ENCODE measurements around the gene ANKRD18B. TPM values are rescaled to one million over a fixed set of nuclear protein-coding genes. Genes with fewer than 3 reads are reported as not detected.
"Not testable (repeated sequence)": the region's sequence is repeated elsewhere in the genome, so short reads cannot be mapped to it uniquely, and the experiment has no call there.

The ANKRD18B gene
- total RNA-seq, 1 experiment from 2014 or later = 2.2 TPM

GRCh38 chr9:33480106-33480505 is 43.9 kb upstream of the ANKRD18B start:
- POLR2A ChIA-PET = no interaction called here
- no peaks in the 10 kb centered on the region for H3K36me3 ChIP-seq (ENCODE audit: control insufficient read depth, insufficient read depth, low read length)
- no peaks in the 10 kb centered on the region for H3K9me3 ChIP-seq
- Mint-ChIP-seq H3K36me3 (ENCODE audit: insufficient read depth, unreplicated experiment) (no peaks in the 10 kb centered on the region), H3K4me1 (ENCODE audit: low read depth, unreplicated experiment) (no peaks in the 10 kb centered on the region), H3K4me3 (ENCODE audit: unreplicated experiment) (no peak overlapping the region), H3K27ac (ENCODE audit: unreplicated experiment) (no peak overlapping the region), H3K27me3 (ENCODE audit: insufficient read depth, unreplicated experiment) (no peaks in the 10 kb centered on the region), H3K9me3 (ENCODE audit: unreplicated experiment) (no peaks in the 10 kb centered on the region)
- DNase-seq = no peak
- no peaks in the 10 kb centered on the region for H3K27me3 ChIP-seq (replicated peaks; ENCODE audit: control insufficient read depth, insufficient read depth, low read length)
- peaks cover 3% of the 10 kb centered on the region; the same call in 1 of the 2 replicates for H3K4me1 ChIP-seq
- no peak for TF ChIP-seq CTCF (IDR thresholded peaks at IDR 0.05; ENCODE audit: insufficient read depth in 1 of 2, low read depth in 1 of 2, low read length in 1 of 2, severe bottlenecking in 1 of 2, unreplicated experiment in 1 of 2)
- H3K4me3 ChIP-seq (ENCODE audit: low read depth, low read length) = no peak overlapping the region
- CTCF ChIA-PET = interaction anchor here (0.9 kb wide), 1 partner anchor 27 kb away, joined by 4 read pairs; no protein-coding TSS in a partner anchor
- intact Hi-C loops (cut with micrococcal nuclease; ENCODE audit: unreplicated experiment) = no loop called here
- BruUV-seq (replicated peaks) = no TSS peak

- Mint-ChIP-seq H3K4me3 (ENCODE audit: unreplicated experiment) (no peak overlapping the region), H3K36me3 (ENCODE audit: insufficient read depth, unreplicated experiment) (no peaks in the 10 kb centered on the region), H3K4me1 (ENCODE audit: low read depth, unreplicated experiment) (no peaks in the 10 kb centered on the region), H3K9me3 (ENCODE audit: unreplicated experiment) (no peaks in the 10 kb centered on the region), H3K27ac (ENCODE audit: unreplicated experiment) (no peak overlapping the region), H3K27me3 (ENCODE audit: insufficient read depth, unreplicated experiment) (no peaks in the 10 kb centered on the region)
- POLR2A ChIA-PET = no interaction called here
- Histone ChIP-seq H3K4me1 (peaks cover 3% of the 10 kb centered on the region; the same call in 1 of the 2 replicates), H3K4me3 (ENCODE audit: low read depth, low read length) (no peak overlapping the region), H3K27me3 (replicated peaks; ENCODE audit: control insufficient read depth, insufficient read depth, low read length) (no peaks in the 10 kb centered on the region), H3K9me3 (no peaks in the 10 kb centered on the region), H3K36me3 (ENCODE audit: control insufficient read depth, insufficient read depth, low read length) (no peaks in the 10 kb centered on the region)
- BruUV-seq (replicated peaks) = no TSS peak
- CTCF ChIA-PET = no interaction called here
- TF ChIP-seq CTCF (IDR thresholded peaks at IDR 0.05; ENCODE audit: insufficient read depth in 1 of 2, low read depth in 1 of 2, low read length in 1 of 2, severe bottlenecking in 1 of 2, unreplicated experiment in 1 of 2) = no peak
- intact Hi-C loops (cut with micrococcal nuclease; ENCODE audit: unreplicated experiment) = no loop called here
- no peak for DNase-seq
Measured at GRCh38 chr9:33480976-33481375, 43.1 kb upstream of the ANKRD18B start.

GRCh38 chr9:33485312-33485711 is 38.7 kb upstream of the ANKRD18B start:
- H3K27me3 Mint-ChIP-seq (ENCODE audit: insufficient read depth, unreplicated experiment); H3K9me3 ChIP-seq; BruUV-seq (replicated peaks); intact Hi-C loops (cut with micrococcal nuclease; ENCODE audit: unreplicated experiment); H3K4me1 ChIP-seq; H3K9me3 Mint-ChIP-seq (ENCODE audit: unreplicated experiment); H3K4me3 Mint-ChIP-seq (ENCODE audit: unreplicated experiment); H3K36me3 ChIP-seq (ENCODE audit: control insufficient read depth, insufficient read depth, low read length); CTCF ChIA-PET; H3K27me3 ChIP-seq (replicated peaks; ENCODE audit: control insufficient read depth, insufficient read depth, low read length); H3K4me1 Mint-ChIP-seq (ENCODE audit: low read depth, unreplicated experiment); POLR2A ChIA-PET; H3K4me3 ChIP-seq (ENCODE audit: low read depth, low read length); H3K27ac Mint-ChIP-seq (ENCODE audit: unreplicated experiment); H3K36me3 Mint-ChIP-seq (ENCODE audit: insufficient read depth, unreplicated experiment); DNase-seq: not testable (repeated sequence)

GRCh38 chr9:33489066-33489465 is 35.0 kb upstream of the ANKRD18B start:
- H3K4me1 ChIP-seq = no peaks in the 10 kb centered on the region
- no peak overlapping the region for H3K27ac Mint-ChIP-seq (ENCODE audit: unreplicated experiment)
- H3K36me3 Mint-ChIP-seq (ENCODE audit: insufficient read depth, unreplicated experiment) = no peaks in the 10 kb centered on the region
- POLR2A ChIA-PET = no interaction called here
- no peaks in the 10 kb centered on the region for H3K27me3 ChIP-seq (replicated peaks; ENCODE audit: control insufficient read depth, insufficient read depth, low read length)
- no peaks in the 10 kb centered on the region for H3K9me3 Mint-ChIP-seq (ENCODE audit: unreplicated experiment)
- CTCF ChIA-PET = no interaction called here
- no peak overlapping the region for H3K4me3 Mint-ChIP-seq (ENCODE audit: unreplicated experiment)
- BruUV-seq (replicated peaks) = no TSS peak
- DNase-seq = no peak
- TF ChIP-seq CTCF (IDR thresholded peaks at IDR 0.05; ENCODE audit: insufficient read depth in 1 of 2, low read depth in 1 of 2, low read length in 1 of 2, severe bottlenecking in 1 of 2, unreplicated experiment in 1 of 2) = no peak
- H3K27me3 Mint-ChIP-seq (ENCODE audit: insufficient read depth, unreplicated experiment) = no peaks in the 10 kb centered on the region
- H3K36me3 ChIP-seq (ENCODE audit: control insufficient read depth, insufficient read depth, low read length) = no peaks in the 10 kb centered on the region
- intact Hi-C loops (cut with micrococcal nuclease; ENCODE audit: unreplicated experiment) = no loop called here
- H3K4me1 Mint-ChIP-seq (ENCODE audit: low read depth, unreplicated experiment) = peaks cover 7% of the 10 kb centered on the region
- H3K4me3 ChIP-seq (ENCODE audit: low read depth, low read length) = no peak overlapping the region
- H3K9me3 ChIP-seq = no peaks in the 10 kb centered on the region

GRCh38 chr9:33493819-33494218 is 30.2 kb upstream of the ANKRD18B start:
- H3K27me3 Mint-ChIP-seq (ENCODE audit: insufficient read depth, unreplicated experiment); H3K4me1 ChIP-seq; H3K4me3 Mint-ChIP-seq (ENCODE audit: unreplicated experiment); intact Hi-C loops (cut with micrococcal nuclease; ENCODE audit: unreplicated experiment); H3K36me3 ChIP-seq (ENCODE audit: control insufficient read depth, insufficient read depth, low read length); H3K36me3 Mint-ChIP-seq (ENCODE audit: insufficient read depth, unreplicated experiment); H3K4me3 ChIP-seq (ENCODE audit: low read depth, low read length); POLR2A ChIA-PET; H3K27ac Mint-ChIP-seq (ENCODE audit: unreplicated experiment); H3K9me3 Mint-ChIP-seq (ENCODE audit: unreplicated experiment); BruUV-seq (replicated peaks); H3K27me3 ChIP-seq (replicated peaks; ENCODE audit: control insufficient read depth, insufficient read depth, low read length); CTCF ChIA-PET; H3K9me3 ChIP-seq; DNase-seq: not testable (repeated sequence)
- peaks cover 14% of the 10 kb centered on the region for H3K4me1 Mint-ChIP-seq (ENCODE audit: low read depth, unreplicated experiment)
